ENCODE measurements around the gene BRD4. TPM values are rescaled to one million over a fixed set of nuclear protein-coding genes. Genes with fewer than 3 reads are reported as not detected.
A peak's percentile ranks its signal among the peaks of the same experiment; 100 is the strongest.

The BRD4 gene
- total and polyA plus RNA-seq, 2 of the 13 experiments (the other 11 are each of a cell fraction or from before 2014, with no cell fraction given) = 10.5 to 11.4 TPM

DNA sequence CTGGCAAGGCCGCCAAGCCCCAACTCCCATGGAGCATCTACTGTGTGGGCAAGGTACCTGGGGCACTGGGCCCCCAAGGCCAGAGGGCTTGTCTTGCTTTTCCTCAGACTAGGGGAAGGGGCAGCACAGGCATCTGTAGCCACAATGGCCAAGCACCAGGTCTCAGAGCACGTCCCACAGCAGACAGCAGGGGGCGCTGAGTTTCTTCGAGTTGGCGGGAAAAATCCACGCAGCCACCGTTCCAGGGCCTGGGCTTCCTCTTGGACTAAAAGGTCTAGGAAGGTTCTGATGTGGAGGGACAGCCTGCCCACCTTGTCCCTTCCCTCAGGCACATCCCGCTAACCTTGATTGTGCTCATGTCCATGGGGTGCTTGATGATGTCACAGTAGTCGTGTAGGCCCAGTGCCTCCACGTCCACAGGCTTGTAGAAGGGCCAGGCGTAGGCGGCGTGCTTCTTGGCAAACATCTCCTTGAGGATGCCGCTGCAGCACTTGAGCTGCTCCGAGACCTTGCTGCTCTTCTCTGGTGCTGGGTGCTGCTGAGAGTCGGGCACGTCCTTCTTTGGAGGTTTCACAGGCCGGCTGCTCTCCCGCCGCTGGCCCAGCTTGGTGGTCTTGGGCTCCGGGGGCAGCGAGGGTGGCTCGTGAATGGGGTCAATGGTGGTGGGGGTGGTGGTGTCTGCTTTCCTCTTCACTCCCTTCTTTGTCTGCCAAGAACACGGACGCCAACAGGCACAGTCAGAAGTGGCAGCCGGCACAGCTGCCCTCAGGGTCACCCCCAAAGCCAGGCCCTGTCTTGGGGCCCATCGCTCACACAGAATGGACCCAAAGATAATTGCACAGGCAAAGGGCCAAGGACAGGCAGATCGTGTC, 68.0 kb downstream of the BRD4 start (continued):
- TF ChIP-seq, protein P1, sequence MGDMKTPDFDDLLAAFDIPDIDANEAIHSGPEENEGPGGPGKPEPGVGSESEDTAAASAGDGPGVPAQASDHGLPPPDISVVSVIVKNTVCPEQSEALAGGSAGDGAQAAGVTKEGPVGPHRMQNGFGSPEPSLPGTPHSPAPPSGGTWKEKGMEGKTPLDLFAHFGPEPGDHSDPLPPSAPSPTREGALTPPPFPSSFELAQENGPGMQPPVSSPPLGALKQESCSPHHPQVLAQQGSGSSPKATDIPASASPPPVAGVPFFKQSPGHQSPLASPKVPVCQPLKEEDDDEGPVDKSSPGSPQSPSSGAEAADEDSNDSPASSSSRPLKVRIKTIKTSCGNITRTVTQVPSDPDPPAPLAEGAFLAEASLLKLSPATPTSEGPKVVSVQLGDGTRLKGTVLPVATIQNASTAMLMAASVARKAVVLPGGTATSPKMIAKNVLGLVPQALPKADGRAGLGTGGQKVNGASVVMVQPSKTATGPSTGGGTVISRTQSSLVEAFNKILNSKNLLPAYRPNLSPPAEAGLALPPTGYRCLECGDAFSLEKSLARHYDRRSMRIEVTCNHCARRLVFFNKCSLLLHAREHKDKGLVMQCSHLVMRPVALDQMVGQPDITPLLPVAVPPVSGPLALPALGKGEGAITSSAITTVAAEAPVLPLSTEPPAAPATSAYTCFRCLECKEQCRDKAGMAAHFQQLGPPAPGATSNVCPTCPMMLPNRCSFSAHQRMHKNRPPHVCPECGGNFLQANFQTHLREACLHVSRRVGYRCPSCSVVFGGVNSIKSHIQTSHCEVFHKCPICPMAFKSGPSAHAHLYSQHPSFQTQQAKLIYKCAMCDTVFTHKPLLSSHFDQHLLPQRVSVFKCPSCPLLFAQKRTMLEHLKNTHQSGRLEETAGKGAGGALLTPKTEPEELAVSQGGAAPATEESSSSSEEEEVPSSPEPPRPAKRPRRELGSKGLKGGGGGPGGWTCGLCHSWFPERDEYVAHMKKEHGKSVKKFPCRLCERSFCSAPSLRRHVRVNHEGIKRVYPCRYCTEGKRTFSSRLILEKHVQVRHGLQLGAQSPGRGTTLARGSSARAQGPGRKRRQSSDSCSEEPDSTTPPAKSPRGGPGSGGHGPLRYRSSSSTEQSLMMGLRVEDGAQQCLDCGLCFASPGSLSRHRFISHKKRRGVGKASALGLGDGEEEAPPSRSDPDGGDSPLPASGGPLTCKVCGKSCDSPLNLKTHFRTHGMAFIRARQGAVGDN (CRISPR knock-in tag; IDR thresholded peaks at IDR 0.05) = peak; percentile 78
- TF ChIP-seq, protein P2, sequence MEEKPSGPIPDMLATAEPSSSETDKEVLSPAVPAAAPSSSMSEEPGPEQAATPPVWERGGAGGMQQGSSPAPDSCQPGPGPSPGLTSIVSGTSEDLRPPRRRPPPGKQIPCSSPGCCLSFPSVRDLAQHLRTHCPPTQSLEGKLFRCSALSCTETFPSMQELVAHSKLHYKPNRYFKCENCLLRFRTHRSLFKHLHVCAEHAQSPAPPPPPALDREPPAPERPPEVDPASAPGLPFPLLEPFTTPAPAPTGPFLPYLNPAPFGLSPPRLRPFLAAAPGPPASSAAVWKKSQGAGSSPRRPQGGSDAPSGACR (CRISPR knock-in tag; IDR thresholded peaks at IDR 0.05) = no peak
- no peak for TF ChIP-seq ZNF501 (CRISPR knock-in tag; IDR thresholded peaks at IDR 0.05)
- 0 out of 2 replicates have a peak, but pooled peaks have one; percentile 37 for TF ChIP-seq MZF1 (CRISPR knock-in tag; IDR thresholded peaks at IDR 0.05; ENCODE audit: borderline replicate concordance)
- peak; percentile 40; the same call in 1 of the 2 replicates for TF ChIP-seq SP4 (CRISPR knock-in tag; IDR thresholded peaks at IDR 0.05)
- TF ChIP-seq ASH2L (IDR thresholded peaks at IDR 0.05; ENCODE audit: insufficient read length, low read depth, low read length) = no peak
- TF ChIP-seq, protein P3, sequence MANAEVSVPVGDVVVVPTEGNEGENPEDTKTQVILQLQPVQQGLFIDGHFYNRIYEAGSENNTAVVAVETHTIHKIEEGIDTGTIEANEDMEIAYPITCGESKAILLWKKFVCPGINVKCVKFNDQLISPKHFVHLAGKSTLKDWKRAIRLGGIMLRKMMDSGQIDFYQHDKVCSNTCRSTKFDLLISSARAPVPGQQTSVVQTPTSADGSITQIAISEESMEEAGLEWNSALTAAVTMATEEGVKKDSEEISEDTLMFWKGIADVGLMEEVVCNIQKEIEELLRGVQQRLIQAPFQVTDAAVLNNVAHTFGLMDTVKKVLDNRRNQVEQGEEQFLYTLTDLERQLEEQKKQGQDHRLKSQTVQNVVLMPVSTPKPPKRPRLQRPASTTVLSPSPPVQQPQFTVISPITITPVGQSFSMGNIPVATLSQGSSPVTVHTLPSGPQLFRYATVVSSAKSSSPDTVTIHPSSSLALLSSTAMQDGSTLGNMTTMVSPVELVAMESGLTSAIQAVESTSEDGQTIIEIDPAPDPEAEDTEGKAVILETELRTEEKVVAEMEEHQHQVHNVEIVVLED (CRISPR knock-in tag; IDR thresholded peaks at IDR 0.05; ENCODE audit: borderline replicate concordance) = no peak
- TF ChIP-seq TCF7 (IDR thresholded peaks at IDR 0.05; ENCODE audit: low read depth) = no peak
- TF ChIP-seq, protein P4, sequence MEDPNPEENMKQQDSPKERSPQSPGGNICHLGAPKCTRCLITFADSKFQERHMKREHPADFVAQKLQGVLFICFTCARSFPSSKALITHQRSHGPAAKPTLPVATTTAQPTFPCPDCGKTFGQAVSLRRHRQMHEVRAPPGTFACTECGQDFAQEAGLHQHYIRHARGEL (CRISPR knock-in tag; IDR thresholded peaks at IDR 0.05) = no peak
- 0 out of 2 replicates have a peak, but pooled peaks have one; percentile 28 for TF ChIP-seq GZF1 (CRISPR knock-in tag; IDR thresholded peaks at IDR 0.05)
- TF ChIP-seq AGO1 (IDR thresholded peaks at IDR 0.05; ENCODE audit: low read depth, low read length, poor library complexity, severe bottlenecking) = no peak
- TF ChIP-seq, protein P5, sequence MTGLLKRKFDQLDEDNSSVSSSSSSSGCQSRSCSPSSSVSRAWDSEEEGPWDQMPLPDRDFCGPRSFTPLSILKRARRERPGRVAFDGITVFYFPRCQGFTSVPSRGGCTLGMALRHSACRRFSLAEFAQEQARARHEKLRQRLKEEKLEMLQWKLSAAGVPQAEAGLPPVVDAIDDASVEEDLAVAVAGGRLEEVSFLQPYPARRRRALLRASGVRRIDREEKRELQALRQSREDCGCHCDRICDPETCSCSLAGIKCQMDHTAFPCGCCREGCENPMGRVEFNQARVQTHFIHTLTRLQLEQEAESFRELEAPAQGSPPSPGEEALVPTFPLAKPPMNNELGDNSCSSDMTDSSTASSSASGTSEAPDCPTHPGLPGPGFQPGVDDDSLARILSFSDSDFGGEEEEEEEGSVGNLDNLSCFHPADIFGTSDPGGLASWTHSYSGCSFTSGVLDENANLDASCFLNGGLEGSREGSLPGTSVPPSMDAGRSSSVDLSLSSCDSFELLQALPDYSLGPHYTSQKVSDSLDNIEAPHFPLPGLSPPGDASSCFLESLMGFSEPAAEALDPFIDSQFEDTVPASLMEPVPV (CRISPR knock-in tag; IDR thresholded peaks at IDR 0.05) = no peak
- peak; percentile 45; the same call in 1 of the 2 replicates for TF ChIP-seq ERF (CRISPR knock-in tag; IDR thresholded peaks at IDR 0.05)
- TF ChIP-seq, protein P6, sequence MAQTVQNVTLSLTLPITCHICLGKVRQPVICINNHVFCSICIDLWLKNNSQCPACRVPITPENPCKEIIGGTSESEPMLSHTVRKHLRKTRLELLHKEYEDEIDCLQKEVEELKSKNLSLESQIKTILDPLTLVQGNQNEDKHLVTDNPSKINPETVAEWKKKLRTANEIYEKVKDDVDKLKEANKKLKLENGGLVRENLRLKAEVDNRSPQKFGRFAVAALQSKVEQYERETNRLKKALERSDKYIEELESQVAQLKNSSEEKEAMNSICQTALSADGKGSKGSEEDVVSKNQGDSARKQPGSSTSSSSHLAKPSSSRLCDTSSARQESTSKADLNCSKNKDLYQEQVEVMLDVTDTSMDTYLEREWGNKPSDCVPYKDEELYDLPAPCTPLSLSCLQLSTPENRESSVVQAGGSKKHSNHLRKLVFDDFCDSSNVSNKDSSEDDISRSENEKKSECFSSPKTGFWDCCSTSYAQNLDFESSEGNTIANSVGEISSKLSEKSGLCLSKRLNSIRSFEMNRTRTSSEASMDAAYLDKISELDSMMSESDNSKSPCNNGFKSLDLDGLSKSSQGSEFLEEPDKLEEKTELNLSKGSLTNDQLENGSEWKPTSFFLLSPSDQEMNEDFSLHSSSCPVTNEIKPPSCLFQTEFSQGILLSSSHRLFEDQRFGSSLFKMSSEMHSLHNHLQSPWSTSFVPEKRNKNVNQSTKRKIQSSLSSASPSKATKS (CRISPR knock-in tag; IDR thresholded peaks at IDR 0.05) = no peak
- no peak for TF ChIP-seq NKX3-1 (CRISPR knock-in tag; IDR thresholded peaks at IDR 0.05)
- TF ChIP-seq POGZ (CRISPR knock-in tag; IDR thresholded peaks at IDR 0.05) = no peak
